ENCODE data around the gene MTUS2.

DNA sequence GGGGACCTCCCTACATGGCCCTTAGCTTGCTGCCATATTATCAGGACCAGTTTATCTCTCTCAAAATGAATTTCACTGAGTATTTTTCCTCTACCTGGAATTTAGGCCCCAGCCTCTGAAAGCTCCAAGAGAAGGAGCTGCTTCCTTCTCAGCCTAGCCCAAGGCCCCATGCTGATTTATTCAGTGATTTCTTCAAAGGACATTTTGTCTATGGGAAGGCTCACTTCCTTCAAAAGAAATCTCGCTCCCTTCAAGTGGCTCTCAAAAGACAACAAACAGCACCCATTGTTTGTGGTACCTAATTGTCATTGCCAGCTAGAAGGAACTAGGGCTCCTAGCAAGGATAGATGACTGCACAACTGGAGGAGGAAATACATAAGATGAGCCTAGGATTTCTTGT, 602.9 kb downstream of the MTUS2 start:
- TF ChIP-seq POLR2A (IDR thresholded peaks at IDR 0.05; ENCODE audit: low read length) (no peak), GATA1 (IDR thresholded peaks at IDR 0.05; ENCODE audit: low read depth, low read length) (no peak)

All from erythroblast (primary cell).